Vagina (tissue), 2 donors: Measurements from ENCODE around the gene ARSI.

Source experiments
- CTCF ChIP-seq, 3 experiments: fragments of 450-650 bp in 2 of 3; fragments of 200-600 bp in 1 of 3; sonication (generic) in 1 of 3; IDR thresholded peaks; one replicate each; pipeline ENCODE4 v1.5.1; 2017 to 2019; ENCODE audit warnings: antibody characterized with exemption in 3 of 3, mild to moderate bottlenecking in 2 of 3, moderate library complexity in 2 of 3
- POLR2A ChIP-seq, 2 donors: fragments of 450-650 bp; IDR thresholded peaks; one replicate each; pipeline ENCODE4 v1.6.1; 2017; ENCODE audit warnings: antibody characterized with exemption in 2 of 2, mild to moderate bottlenecking in 2 of 2, moderate library complexity in 2 of 2
- POLR2AphosphoS5 ChIP-seq, 2 donors: sonication (generic); formaldehyde crosslinking; IDR thresholded peaks; one replicate each; pipeline ENCODE4 v1.9.0; 2017; ENCODE audit warnings: antibody characterized with exemption in 2 of 2, mild to moderate bottlenecking in 2 of 2, low read depth in 1 of 2; ENCODE audit not compliant: insufficient read depth in 1 of 2

- TF ChIP-seq CTCF (IDR thresholded peaks at IDR 0.05): no peak
- no peak for TF ChIP-seq POLR2A (IDR thresholded peaks at IDR 0.05)
- no peak for TF ChIP-seq POLR2AphosphoS5 (IDR thresholded peaks at IDR 0.05; ENCODE audit: insufficient read depth in 1 of 2, low read depth in 1 of 2)
These were observed 5.1 kb upstream of the ARSI start for GRCh38 chr5:150307617-150308426.
